Activated CD4-positive, alpha-beta T cell treated with anti-CD3 and anti-CD28 coated beads, Interleukin-10, Interleukin-2, amounts not matched to agents 100 ng/mL and 50 ng/mL, durations not matched to agents 16 hours and 8 hours (primary cell): Measurements from ENCODE around the gene RHOT2.

Experiments used
- DNase-seq: peaks from one replicate; pipeline ENCODE4 v3.0.0-alpha.2; 2020

The RHOT2 gene

GRCh38 chr16:702341-702740 lies 34.4 kb downstream of the RHOT2 start:
- no peak for DNase-seq

GRCh38 chr16:703406-703805 lies 35.5 kb downstream of the RHOT2 start:
- DNase-seq = no peak

GRCh38 chr16:704047-704446 lies 36.1 kb downstream of the RHOT2 start:
- DNase-seq = no peak

GRCh38 chr16:704552-705380 lies 36.8 kb downstream of the RHOT2 start:
- DNase-seq = no peak

- DNase-seq = no peak
Measured at GRCh38 chr16:705431-706188, 37.7 kb downstream of the RHOT2 start, which contains the start of gene FBXL16. FBXL16 (minus strand) TSS chr16:705801; CDS start chr16:697405, 8,396 bp downstream.

GRCh38 chr16:706189-707061 lies 38.5 kb downstream of the RHOT2 start:
- no peak for DNase-seq

GRCh38 chr16:707062-707538 lies 39.2 kb downstream of the RHOT2 start:
- DNase-seq = no peak

DNA sequence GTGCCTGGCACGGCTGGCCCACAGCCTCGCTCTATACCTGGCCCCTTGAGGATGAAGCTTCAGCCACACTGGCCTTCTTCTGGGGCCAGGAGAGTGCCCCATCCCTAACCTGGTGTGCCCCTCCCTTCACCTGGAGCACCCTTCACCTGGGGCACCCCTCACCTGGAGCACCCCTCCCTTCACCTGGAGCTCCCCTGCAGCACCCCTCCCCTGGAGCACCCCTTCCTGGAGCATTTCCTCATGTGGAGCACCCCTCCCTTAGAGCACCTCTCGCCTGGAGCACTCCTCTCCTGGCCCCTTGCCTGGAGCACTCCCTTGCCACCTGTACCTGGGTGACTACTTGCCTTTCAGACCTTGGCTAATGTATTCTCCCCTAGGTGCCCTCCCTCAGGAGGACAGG lies 40.1 kb downstream of the RHOT2 start:
- no peak for DNase-seq

DNA sequence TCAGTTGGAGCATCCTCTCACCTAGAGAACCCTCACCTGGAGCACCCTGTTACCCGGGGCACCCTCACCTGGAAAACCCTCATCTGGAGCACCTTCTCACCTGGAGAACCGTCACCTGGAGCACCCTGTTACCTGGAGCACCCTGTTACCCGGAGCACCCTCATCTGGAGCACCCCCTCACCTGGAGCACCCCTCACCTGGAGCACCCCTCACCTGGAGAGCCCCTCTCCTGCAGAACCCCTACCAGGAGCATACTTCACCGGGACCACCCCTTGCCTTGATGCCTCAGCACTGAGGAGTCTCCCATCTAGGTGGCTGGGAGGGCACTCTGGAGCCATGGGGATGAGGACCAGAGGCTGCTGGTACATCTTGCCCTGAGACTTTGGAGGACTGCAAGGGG lies 41.0 kb downstream of the RHOT2 start:
- no peak for DNase-seq

DNA sequence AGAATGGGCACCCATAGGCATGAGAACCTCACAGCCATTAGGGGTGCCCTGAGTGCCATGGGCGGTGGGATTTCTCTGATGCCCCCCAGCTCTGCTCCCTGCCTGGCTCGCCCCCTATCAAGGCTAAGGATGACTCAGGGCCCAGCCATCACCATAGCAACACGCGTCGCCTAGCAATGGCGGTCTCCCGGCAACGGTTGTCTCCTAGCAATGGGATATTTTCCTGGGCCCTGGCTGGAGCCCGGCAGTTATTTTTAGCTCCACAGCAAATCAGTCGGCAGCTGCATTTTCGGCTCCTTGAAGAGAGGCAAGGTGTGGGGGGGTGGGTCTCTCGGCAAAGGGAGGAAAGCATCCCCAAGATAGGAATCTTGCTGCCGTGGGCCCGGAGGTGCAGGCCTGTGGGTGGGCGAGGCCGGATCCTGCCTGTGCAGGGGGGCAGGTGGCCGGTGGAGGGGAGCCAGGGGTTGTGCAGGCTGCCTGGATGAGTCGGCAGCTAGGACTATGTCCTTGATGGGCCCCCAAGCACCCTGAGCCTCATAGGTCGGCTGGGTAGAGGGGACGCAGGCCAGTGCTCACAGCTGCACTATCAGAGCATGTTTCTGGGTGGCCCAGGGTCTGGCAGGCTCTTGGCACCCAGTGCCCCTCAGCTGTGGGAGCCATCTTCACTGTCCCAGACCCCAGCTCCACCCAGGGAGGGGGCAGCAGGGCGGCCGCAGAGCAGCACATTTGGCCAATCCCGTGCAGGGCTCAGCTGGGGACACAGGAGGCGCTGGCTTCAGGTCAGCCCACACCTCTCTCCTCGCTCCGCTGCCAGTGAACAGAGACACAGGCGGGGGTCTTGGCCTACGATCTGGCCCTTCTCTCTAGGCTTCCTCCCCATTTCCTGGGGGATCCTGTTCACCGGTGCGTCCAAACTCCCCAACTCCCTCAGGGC lies 41.9 kb downstream of the RHOT2 start:
- no peak for DNase-seq

DNA sequence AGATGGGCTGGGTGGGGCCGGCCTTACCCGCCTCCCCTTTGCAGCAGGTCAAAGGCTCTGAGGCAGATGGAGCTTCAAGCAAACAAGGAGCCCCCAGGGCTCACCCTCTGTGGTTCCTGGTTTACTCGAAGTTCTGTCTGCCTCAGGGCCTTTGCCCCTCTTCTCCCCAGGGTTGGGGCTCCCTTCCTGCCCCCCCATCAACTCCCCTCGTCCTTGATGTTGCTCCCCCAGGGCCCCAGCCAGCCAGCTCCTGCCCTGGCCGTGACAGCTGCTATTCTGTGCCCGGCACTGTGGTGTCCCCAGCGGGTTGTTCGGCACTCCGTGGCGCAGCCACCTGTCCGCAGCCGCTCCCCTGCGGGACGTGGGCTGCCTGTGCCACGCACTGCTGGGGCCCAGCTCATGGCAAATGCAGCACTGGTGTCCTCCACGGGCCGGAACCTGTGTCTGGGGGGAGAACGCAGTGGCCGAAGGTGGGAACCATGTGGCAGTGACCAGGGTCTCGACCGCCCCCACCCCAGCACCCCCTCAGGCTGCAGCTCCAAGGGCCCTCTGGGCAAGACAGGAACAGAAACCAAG lies 42.7 kb downstream of the RHOT2 start:
- DNase-seq = no peak

- DNase-seq = no peak
Measured at GRCh38 chr16:711084-711483, 43.2 kb downstream of the RHOT2 start.

- DNase-seq = peak; percentile 83
Measured at GRCh38 chr16:711548-712320, 43.8 kb downstream of the RHOT2 start.

DNA sequence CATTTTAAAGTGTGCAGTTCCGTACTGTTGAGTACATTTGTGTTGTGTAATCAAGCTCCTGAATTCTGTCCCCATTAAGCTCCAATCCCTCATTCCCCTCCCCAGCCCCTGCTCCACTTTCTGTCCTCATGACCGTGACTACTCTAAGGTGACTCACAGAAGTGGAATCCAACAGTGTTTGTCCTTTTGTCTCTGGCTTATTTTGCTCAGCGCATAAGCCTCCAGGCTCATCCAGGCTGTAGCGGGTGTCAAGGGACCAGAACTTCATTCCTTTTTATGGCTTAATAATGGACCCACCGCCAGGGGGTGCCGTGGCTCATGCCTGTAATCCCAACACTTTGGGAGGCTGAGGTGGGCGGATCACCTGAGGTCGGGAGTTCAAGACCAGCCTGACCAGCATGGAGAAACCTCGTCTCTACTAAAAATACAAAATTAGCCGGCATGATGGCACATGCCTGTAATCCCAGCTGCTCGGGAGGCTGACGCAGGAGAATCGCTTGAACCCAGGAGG lies 44.9 kb downstream of the RHOT2 start:
- peak; percentile 69 for DNase-seq

GRCh38 chr16:714079-714478 lies 46.1 kb downstream of the RHOT2 start:
- no peak for DNase-seq

DNA sequence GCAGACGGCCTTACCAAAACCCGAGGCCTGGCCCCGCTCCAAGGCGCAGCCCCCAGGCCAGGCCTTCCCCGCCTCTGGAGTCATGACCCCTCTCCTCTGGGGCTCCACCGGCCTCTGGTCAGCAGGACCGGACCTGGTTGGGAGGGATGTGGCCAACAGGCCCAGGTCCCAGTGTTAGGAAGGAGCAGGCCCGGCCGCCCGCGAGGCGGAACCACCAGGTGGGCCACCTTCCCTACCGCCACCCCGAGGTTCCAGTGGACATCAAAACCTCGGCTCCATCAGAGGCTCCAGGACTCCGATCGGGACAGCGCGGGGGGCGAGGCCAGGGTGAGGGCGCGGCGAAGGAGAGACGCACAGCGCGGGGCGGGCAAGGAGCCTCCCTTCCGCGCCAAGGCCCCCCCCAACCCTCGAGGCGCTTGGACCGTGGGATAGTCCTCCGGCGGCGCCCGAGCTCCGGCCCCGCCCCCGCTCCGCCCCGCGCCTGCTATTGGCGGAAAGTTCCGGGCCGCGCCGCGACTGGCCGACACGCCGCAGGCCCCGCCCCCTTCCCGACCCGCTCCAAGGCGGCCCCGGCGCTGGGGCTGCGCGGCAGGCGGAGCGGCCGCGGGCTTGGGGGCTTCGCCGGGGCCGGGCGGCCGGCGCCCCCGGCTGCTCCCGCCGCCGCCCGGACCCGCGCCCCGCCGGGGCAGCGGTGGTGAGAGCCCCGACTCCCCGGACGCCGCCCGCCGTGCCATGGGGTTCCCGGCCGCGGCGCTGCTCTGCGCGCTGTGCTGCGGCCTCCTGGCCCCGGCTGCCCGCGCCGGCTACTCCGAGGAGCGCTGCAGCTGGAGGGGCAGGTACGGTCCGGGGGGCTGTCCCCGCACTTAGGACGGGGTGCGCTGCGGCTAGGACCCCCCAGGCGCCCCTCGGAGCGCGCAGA lies 46.9 kb downstream of the RHOT2 start, which contains the start of gene METRN:
METRN (plus strand) TSS at position 561 of the 919 bp plus-strand sequence; CDS start at position 733, 172 bp downstream.
- peak; percentile 92 for DNase-seq

DNA sequence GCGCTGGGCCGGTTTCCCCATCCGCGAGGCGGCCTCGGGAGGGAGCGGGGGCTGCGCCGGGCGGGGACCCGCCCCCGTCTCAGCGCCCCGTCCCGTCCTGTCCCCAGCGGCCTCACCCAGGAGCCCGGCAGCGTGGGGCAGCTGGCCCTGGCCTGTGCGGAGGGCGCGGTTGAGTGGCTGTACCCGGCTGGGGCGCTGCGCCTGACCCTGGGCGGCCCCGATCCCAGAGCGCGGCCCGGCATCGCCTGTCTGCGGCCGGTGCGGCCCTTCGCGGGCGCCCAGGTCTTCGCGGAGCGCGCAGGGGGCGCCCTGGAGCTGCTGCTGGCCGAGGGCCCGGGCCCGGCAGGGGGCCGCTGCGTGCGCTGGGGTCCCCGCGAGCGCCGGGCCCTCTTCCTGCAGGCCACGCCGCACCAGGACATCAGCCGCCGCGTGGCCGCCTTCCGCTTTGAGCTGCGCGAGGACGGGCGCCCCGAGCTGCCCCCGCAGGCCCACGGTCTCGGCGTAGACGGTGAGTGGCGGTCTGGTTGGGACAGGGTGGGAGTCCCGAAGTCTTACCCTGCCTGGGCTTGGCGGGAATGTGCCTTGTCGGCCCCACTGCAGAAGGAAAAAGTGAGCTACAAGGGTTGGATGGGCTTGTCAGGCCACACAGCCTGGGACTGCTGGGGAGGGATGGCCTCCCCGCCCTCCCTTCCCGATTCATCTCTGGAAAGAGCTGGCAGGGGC lies 47.7 kb downstream of the RHOT2 start:
- DNase-seq = no peak

DNA sequence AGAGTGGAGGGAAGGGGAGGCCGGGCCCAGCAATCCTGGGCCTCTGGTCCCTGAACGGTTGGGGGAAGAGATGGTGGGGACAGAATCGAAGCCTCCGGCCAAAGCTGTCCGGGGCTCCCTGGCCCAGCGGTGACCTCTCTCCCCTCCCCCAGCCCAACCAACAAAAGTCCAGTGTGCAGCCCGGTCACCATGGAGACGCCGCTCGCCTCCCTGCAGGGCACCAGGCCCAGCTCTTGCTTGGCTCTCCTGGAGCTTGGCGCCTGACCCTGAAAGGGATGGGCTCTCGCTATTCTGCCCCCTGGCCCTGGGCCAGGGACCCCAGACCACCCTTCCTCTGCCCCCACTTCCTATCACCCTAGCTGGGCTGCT lies 48.3 kb downstream of the RHOT2 start:
- DNase-seq = no peak
